ENCODE results near the gene NRP1. TPM values are rescaled to one million over a fixed set of nuclear protein-coding genes. Genes with fewer than 3 reads are reported as not detected.

The NRP1 gene
- total and polyA plus RNA-seq, 9 donors = 39.6 to 134 (median 67.2) TPM

- TF ChIP-seq EP300 (IDR thresholded peaks at IDR 0.05) (no peak), CTCF (IDR thresholded peaks at IDR 0.05) (no peak), POLR2A (IDR thresholded peaks at IDR 0.05) (no peak)
- Histone ChIP-seq H3K4me3 (no peak overlapping the region), H3K9me3 (no peaks in the 10 kb centered on the region), H3K4me1 (ENCODE audit: insufficient read depth) (peaks cover 6% of the 10 kb centered on the region), H3K36me3 (no peaks in the 10 kb centered on the region), H3K27me3 (no peaks in the 10 kb centered on the region), H3K27ac (no peak overlapping the region)
- intact Hi-C loops (cut with DNase I) = no loop called here
- 87 to 94% (median 92%) methylated on average over 4 of the region's 4 CpGs for WGBS, 3 donors
- DNase-seq = no peak
Measured at GRCh38 chr10:33157103-33157502, 177.4 kb downstream of the NRP1 start.

- TF ChIP-seq POLR2A (IDR thresholded peaks at IDR 0.05) = no peak
- no peak for TF ChIP-seq CTCF (IDR thresholded peaks at IDR 0.05)
- no peak for TF ChIP-seq EP300 (IDR thresholded peaks at IDR 0.05)
- no peak overlapping the region for H3K4me3 ChIP-seq
- H3K36me3 ChIP-seq = no peaks in the 10 kb centered on the region
- no peaks in the 10 kb centered on the region for H3K9me3 ChIP-seq
- H3K27me3 ChIP-seq = no peaks in the 10 kb centered on the region
- intact Hi-C loops (cut with DNase I) = no loop called here
- 68 to 79% (median 74%) methylated on average over 10 of the region's 10 CpGs for WGBS, 3 donors
- no peak for DNase-seq
- H3K27ac ChIP-seq = no peak overlapping the region
- H3K4me1 ChIP-seq (ENCODE audit: insufficient read depth) = peaks cover 16% of the 10 kb centered on the region
Measured at GRCh38 chr10:33155720-33156638, 178.5 kb downstream of the NRP1 start.

- H3K27me3 ChIP-seq = no peaks in the 10 kb centered on the region
- no peaks in the 10 kb centered on the region for H3K36me3 ChIP-seq
- no peaks in the 10 kb centered on the region for H3K9me3 ChIP-seq
- TF ChIP-seq CTCF (IDR thresholded peaks at IDR 0.05) (no peak), EP300 (IDR thresholded peaks at IDR 0.05) (no peak), POLR2A (IDR thresholded peaks at IDR 0.05) (no peak)
- H3K4me1 ChIP-seq (ENCODE audit: insufficient read depth) = peaks cover 25% of the 10 kb centered on the region
- intact Hi-C loops (cut with DNase I) = no loop called here
- H3K27ac ChIP-seq = no peak overlapping the region
- WGBS, 3 donors = 78 to 89% (median 81%) methylated on average over 5 of the region's 5 CpGs
- H3K4me3 ChIP-seq = no peak overlapping the region
- DNase-seq = no peak
Measured at GRCh38 chr10:33154590-33154989, 179.9 kb downstream of the NRP1 start.

GRCh38 chr10:33153968-33154327, 180.5 kb downstream of the NRP1 start:
- no peak for TF ChIP-seq POLR2A (IDR thresholded peaks at IDR 0.05)
- Histone ChIP-seq H3K9me3 (no peaks in the 10 kb centered on the region), H3K4me3 (no peak overlapping the region), H3K27me3 (no peaks in the 10 kb centered on the region), H3K36me3 (no peaks in the 10 kb centered on the region), H3K4me1 (ENCODE audit: insufficient read depth) (peaks cover 25% of the 10 kb centered on the region), H3K27ac (no peak overlapping the region)
- intact Hi-C loops (cut with DNase I) = no loop called here
- no peak for DNase-seq
- 78 to 88% (median 85%) methylated on average over 3 of the region's 3 CpGs for WGBS, 3 donors
